ENCODE data around the gene MDC1.

DNA sequence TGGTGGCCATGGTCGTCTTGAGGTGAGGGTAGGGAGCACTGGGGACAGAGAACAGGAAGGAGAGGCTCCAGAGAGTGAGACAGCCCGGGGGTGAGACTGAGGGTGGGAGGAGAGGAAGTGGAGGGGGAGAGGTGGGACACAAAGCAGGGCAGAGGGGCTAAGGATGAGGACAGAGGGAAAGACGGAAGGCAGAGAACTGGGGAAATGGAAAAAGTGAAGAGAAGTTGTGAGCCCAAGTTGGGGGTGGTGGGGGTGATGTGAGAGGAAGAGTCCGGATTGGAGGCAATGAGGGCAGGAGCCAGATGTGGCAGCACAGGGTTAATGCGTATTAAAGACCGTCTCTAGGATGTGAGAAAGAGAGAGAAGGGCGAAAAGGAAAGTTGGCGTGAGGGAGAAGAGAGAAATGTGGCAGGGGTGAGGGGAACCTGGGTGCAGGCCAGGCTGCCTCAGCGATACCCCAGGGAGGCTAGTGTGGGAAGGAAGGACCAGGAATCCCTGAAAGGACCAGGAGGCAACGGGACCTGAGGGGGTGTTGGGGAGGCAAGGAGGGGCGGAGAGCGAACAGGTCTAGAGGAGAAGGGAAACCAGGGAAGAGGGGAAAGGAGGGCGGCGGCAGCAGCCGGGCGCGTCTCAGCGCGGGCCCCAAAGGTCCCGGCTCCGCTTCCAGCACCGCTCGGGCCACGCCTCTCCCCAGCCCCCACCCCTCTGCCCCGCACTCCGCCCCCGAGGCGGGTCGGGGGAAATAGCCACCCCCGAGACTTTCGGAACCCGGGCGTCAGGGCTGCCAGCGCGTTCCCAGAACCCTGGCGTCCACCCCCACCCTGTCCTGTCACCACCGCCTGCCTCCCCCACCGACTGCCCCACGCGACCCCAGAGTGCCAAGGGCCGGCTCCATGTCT lies 30.8 kb downstream of the MDC1 start, which contains the start of gene PPP1R18:
- TF ChIP-seq, protein P1, sequence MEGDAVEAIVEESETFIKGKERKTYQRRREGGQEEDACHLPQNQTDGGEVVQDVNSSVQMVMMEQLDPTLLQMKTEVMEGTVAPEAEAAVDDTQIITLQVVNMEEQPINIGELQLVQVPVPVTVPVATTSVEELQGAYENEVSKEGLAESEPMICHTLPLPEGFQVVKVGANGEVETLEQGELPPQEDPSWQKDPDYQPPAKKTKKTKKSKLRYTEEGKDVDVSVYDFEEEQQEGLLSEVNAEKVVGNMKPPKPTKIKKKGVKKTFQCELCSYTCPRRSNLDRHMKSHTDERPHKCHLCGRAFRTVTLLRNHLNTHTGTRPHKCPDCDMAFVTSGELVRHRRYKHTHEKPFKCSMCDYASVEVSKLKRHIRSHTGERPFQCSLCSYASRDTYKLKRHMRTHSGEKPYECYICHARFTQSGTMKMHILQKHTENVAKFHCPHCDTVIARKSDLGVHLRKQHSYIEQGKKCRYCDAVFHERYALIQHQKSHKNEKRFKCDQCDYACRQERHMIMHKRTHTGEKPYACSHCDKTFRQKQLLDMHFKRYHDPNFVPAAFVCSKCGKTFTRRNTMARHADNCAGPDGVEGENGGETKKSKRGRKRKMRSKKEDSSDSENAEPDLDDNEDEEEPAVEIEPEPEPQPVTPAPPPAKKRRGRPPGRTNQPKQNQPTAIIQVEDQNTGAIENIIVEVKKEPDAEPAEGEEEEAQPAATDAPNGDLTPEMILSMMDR (IDR thresholded peaks at IDR 0.05; ENCODE audit: poor library complexity, severe bottlenecking), result no peak
- TF ChIP-seq POLR2AphosphoS5 (IDR thresholded peaks at IDR 0.05) (no peak), EP300 (conservative IDR thresholded peaks at IDR 0.05; ENCODE audit: poor library complexity, severe bottlenecking) (no peak), EZH2 (IDR thresholded peaks at IDR 0.05; ENCODE audit: borderline replicate concordance, insufficient read depth, low read length, poor library complexity, severe bottlenecking) (no peak), RAD21 (conservative IDR thresholded peaks at IDR 0.05) (no peak), SMC3 (conservative IDR thresholded peaks at IDR 0.05; ENCODE audit: poor library complexity) (no peak), TAF1 (IDR thresholded peaks at IDR 0.05; ENCODE audit: low read depth) (no peak), MXI1 (conservative IDR thresholded peaks at IDR 0.05; ENCODE audit: poor library complexity, severe bottlenecking) (no peak)
- TF ChIP-seq, protein P2, sequence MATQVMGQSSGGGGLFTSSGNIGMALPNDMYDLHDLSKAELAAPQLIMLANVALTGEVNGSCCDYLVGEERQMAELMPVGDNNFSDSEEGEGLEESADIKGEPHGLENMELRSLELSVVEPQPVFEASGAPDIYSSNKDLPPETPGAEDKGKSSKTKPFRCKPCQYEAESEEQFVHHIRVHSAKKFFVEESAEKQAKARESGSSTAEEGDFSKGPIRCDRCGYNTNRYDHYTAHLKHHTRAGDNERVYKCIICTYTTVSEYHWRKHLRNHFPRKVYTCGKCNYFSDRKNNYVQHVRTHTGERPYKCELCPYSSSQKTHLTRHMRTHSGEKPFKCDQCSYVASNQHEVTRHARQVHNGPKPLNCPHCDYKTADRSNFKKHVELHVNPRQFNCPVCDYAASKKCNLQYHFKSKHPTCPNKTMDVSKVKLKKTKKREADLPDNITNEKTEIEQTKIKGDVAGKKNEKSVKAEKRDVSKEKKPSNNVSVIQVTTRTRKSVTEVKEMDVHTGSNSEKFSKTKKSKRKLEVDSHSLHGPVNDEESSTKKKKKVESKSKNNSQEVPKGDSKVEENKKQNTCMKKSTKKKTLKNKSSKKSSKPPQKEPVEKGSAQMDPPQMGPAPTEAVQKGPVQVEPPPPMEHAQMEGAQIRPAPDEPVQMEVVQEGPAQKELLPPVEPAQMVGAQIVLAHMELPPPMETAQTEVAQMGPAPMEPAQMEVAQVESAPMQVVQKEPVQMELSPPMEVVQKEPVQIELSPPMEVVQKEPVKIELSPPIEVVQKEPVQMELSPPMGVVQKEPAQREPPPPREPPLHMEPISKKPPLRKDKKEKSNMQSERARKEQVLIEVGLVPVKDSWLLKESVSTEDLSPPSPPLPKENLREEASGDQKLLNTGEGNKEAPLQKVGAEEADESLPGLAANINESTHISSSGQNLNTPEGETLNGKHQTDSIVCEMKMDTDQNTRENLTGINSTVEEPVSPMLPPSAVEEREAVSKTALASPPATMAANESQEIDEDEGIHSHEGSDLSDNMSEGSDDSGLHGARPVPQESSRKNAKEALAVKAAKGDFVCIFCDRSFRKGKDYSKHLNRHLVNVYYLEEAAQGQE (IDR thresholded peaks at IDR 0.05; ENCODE audit: borderline replicate concordance), result no peak

Data from neural cell (in vitro differentiated cells).